ENCODE measurements around the gene ZNF445.
"Not testable (repeated sequence)": the region's sequence is repeated elsewhere in the genome, so short reads cannot be mapped to it uniquely, and the experiment has no call there.

Gene ZNF445

DNA sequence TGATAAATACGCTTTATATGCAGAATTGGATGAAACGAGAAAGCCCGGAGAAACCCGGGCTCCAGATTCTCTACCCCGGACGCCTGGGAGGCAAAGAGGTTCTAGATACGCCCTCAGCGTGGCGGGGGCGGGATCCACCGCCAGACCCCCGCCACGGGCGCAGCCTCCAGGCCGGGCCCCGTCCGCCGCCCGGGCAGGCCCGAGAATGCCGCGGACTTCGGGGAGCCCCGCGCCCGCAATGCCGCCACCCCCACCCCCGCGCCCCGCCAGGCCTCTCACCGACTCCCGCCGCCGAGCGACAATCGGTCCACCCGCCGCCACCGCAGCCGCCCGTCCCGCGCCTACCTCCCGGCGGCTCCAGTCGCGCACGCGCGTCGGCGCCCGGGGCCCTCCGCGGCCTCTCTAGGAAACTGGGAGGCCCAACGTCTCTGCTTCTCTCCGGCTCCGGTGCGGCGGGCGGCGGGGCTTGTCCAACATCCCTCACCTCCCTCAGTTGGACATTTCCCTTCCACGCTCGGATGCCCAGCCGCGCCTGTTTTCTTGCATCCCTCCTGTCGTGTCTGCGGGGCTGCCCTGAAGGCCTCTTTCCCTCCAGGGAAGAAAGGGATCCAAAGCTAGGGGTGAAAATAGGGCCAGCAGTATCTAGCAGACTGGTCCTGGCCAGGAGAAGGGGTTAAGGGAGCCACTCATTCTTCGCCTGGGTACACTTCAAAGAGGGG lies at the start of gene ZNF445:
TSS of gene ZNF445 (minus strand) at position 359 of the 719 bp plus-strand sequence. CDS start 22,121 bp downstream, outside the sequence.
- DNase-seq (ENCODE audit: low read depth): peak; percentile 81

DNA sequence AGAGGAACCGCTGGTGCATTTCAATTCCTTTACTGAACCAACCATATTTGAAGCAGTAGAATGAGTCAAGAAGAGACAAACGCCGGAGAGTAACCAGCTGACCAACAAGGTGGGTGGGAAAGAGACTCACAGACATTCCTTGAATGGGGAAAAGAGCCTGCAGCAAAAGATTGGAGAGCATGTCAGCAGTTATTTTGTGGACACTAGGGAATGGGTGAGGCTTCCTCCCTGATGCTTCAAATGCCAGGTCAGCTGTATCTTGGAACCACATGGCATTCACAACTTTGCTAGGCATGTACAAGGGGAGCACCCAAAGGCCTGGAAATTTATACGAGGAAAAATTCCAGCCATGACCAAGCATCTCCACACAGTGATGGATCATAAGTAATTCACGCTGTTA lies 47.6 kb upstream of the ZNF445 start:
- no peak for DNase-seq (ENCODE audit: low read depth)

DNA sequence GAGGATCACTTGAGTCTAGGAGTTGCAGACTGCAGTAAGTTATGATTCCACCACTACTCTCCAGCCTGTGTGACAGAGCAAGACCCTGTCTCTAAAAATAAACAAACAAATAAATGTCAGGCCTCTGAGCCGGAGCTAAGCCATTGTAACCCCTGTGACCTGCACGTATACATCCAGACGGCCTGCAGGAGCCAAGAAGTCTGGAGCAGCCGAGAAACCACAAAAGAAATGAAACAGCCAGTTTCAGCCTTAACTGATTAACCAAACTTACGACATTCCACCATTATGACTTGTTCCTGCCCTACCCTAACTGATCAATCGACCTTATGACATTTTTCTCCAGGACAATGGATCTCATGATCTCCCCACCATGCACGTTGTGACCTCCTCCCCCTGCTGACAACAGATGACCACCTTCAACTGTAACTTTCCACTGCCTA lies 45.0 kb upstream of the ZNF445 start:
- no peak for DNase-seq (ENCODE audit: low read depth)

DNA sequence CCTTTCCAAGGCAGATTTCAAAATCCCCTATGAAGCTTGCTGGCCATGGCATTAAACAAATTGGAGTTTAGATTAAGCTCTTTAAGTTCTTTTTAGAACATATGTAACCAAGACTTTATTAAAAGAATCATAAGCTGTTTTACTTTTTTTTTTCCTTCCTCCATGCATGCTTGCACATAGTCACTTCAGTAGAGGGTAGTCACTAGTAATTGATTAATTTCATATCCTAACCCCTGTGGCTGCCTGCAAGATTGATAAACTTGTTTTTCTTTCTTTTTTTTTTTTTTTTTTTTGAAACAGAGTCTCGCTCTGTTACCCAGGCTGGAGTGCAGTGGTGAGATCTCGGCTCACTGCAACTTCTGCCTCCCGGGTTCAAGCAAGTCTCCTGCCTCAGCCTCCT lies 44.3 kb upstream of the ZNF445 start:
- DNase-seq (ENCODE audit: low read depth): no peak

DNA sequence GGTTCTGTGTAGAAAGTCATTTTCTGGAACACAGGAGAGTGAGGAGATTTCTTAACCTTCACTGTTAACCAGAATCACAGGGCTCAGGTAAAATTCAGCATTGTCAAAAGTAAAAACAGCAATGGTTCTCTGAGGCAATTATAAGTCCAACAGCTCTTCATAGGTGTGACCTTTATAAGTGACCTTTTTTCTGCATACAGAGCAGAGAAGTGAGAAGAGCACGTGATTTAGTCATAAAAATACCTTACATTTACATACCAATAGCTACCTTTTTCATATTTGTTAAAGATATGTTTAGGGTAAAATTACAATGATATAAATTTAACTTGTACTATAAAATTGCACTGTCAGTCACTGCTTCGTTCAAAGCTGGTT lies 41.3 kb upstream of the ZNF445 start:
- no peak for DNase-seq (ENCODE audit: low read depth)

DNA sequence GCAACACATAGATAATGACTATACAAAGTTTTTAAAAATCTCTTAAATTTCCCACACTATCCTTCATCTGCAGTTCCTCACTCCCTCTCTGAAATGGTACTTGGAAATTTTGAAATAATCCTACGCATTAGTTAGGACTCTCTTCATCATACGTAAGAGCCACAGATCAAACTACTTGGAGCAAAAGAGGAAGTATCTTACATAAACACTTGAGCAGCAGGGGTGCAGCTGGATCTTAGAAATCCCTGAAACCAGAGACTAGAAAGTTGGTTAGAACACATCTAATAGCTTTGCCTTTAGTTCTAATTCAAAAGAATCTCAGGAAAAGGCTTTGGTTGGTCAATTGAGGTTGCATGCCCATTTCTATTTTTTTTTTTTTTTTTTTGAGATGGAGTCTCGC lies 38.8 kb upstream of the ZNF445 start:
- no peak for DNase-seq (ENCODE audit: low read depth)

DNA sequence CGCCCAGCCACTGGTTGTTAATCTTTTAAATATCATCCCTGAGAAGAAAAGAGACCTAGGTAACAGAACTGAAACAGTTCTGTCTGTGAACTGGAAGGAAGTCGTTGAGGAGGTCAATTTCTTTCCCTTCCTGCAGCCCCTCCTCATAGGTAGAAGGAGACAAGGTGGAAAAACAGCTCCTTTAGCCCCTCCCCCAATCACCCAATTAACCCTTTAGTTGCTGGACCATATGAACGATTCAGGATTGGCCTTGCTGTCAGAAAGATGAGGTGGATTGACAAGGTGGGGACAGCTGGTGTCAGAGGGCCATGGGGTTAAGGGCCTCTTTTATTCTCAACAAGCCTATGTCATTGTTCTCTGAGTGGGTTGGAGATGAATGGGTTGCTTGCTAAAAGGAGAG lies 36.0 kb upstream of the ZNF445 start:
- DNase-seq (ENCODE audit: low read depth): no peak

DNA sequence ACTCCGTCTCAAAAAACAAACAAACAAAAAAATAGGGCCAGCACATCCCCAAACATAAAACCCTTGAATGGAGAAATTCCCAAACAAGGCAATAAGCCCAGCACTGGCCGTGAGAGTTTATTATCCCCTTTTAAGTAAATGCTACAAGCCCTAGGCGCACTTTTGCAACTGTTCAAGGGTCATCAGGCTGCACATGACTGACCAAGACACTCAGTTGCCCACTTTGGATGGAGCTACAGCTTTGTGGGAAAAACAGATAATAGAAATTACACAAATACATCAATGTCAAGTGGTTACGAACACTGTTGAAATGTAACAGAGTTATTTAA lies 33.7 kb upstream of the ZNF445 start:
- no peak for DNase-seq (ENCODE audit: low read depth)

DNA sequence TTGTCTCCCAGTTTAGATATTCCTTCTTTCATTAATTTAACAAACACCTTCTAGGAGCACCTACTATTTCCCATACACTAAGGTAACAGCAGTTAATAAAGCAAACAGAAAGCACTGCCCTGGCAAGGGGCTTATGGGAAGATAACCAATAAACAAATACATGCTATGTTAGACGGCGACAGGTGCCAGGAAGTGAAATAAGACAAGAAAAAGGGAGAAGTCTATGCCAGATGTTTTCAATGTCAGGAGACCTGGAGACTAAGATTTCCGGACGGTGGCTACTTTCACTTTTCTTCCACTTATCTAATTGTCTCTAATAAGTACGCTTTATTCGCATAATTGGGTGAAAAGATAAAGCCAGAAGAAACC lies 32.5 kb upstream of the ZNF445 start:
- DNase-seq (ENCODE audit: low read depth): no peak

DNA sequence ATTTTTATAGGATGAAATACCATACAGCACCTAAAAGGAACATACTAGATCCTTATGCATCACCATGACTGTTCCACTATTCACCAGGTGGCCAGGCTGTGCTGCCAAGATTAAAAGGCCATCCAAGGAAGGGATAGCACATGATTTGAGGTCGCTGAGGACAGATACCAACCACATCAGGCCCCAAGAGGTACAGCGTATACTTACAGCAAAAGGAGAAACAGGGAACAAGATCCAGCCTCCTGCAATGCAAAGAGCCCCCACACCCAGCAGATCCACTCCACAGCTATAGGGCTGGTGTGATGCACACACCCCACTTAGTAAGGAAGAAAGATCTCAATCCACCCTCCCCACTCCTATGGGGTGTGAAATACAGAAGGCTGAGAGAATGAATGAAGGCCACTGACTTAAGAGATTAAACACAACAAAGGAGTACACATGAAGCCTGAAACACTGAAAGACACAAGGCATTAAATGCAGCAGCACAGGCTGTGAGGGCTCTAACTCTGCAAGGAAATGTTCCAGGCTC lies 32.0 kb upstream of the ZNF445 start:
- DNase-seq (ENCODE audit: low read depth): no peak

DNA sequence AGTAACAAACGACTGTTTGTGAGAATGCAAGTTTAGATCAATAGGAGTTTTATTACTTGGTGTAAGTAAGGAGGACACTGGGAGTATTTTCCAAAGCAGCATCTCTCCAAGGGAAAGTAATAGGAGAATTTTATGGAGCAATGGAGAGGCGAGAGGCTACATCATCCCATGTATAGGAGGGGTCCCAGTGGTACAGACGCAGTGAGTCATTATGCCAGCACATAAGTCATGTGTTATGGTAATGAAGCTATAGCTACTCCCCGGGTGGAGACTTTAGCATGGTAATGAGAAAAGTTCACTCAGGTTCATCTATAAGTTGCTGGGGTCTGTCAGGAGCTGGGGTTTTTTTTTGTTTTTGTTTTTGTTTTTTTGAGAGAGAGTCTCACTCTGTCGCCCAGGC lies 29.5 kb upstream of the ZNF445 start:
- DNase-seq (ENCODE audit: low read depth): no peak

DNA sequence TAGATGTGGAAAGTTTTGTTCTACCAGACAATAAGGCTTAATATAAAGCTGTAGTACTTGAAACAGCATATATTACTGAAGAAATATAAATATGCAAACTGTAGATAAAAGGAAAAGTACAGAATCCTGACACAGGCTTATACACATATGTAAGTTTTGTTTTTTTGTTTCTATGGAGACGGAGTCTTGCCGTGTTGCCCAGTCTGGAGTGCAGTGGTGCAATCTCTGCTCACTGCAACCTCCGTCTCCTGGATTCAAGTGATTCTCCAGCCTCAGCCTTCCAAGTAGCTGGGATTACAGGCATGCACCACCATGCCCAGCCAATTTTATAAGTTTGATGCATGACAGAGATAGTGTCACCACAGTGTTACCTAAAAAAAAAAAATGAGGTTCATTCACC lies 29.1 kb upstream of the ZNF445 start:
- DNase-seq (ENCODE audit: low read depth): no peak

DNA sequence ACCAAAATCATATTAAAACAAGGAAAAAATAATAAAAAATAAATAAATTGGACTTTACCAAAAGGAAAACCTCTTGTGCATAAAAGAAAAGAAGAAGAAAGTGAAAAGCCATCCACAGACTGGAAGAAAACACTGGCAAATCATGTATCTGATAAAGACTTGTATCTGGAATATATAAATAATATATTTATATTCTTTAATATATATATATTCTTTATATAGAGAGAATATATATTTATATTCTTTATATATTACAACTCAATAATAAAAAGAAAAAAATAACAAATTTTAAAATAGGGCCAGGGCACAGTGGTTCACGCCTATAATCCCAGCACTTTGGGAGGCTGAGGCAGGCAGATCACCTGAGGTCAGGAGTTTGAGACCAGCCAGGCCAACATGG lies 27.1 kb upstream of the ZNF445 start:
- DNase-seq (ENCODE audit: low read depth): no peak

DNA sequence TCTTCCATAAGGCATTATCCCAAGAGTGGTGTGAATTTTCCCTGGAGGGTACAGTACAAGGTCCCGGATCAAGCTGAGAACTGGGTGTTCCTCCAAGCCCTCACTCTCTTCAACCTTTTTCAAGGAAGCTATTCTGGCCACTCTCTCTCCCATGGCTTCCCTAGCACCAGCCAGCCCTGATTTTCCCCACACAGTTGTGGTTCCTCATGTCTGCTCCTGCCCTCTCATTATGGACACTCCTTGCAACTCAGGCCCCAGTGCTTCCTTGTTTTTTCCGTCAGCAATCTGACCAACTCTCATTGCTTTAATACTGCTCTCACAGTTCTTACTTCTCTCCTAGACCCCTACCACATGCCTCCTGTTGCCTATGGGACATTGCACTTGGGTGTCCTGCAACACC lies 25.7 kb upstream of the ZNF445 start:
- DNase-seq (ENCODE audit: low read depth): not testable (repeated sequence)

DNA sequence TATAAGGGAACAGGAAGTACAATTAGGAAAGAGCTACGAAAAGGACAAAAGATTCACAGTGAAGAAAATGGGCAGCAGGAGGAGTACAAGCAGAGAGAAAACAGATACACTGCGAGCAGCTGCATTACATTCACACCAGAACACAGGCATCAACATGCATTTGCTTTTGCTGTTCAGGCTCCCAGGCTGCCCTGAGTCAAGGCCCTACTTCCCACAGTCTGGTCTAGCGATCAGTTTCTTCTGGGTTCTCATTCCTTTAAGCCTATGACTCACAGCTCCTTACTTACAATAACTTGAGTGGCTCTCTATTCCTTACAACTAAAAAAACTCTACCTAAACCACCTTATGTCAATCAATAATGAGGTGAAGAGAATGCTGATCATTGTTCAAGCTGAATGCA lies 24.5 kb upstream of the ZNF445 start:
- DNase-seq (ENCODE audit: low read depth): no peak

DNA sequence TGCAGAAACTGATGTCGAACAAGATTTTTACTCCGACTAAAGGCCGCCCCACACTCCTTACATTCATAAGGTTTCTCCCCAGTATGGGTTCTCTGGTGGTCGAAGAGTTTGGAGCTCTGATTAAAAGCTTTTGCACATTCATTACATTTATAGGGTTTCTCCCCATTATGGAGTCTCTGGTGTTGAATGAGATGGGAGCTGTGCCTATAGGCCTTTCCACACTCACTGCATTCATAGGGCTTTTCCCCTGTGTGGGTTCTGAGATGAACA lies 22.4 kb upstream of the ZNF445 start:
- not testable (repeated sequence) for DNase-seq (ENCODE audit: low read depth)

DNA sequence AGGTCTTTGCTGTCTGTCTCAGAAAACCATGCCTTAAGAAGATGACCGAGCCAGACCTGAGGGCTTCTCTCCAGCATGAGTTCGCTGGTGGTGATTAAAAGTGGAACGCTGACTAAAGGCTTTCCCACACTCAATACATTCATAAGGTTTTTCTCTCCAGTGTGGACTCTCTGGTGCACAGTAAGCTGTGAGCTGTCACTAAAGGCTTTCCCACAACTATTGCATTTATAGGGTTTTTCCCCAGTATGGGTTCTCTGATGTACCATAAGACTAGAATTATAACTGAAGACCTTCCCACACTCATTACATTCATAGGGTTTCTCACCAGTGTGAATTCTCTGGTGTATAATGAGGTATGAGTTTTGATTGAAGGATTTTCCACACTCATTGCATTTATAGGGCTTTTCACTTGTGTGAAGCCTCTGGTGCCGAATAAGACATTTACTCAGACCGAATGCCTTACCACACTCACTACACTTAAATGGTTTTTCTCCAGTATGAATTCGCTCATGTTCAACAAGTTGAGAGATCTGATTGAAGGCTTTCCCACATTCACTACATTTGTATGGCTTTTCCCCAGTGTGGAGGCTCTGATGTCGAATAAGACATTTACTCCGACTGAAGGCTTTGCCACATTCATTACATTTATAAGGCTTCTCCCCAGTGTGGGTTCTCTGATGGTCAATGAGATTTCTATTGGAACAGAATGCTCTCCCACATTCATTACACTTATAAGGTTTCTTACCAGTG lies 21.9 kb upstream of the ZNF445 start:
- no peak for DNase-seq (ENCODE audit: low read depth)

DNA sequence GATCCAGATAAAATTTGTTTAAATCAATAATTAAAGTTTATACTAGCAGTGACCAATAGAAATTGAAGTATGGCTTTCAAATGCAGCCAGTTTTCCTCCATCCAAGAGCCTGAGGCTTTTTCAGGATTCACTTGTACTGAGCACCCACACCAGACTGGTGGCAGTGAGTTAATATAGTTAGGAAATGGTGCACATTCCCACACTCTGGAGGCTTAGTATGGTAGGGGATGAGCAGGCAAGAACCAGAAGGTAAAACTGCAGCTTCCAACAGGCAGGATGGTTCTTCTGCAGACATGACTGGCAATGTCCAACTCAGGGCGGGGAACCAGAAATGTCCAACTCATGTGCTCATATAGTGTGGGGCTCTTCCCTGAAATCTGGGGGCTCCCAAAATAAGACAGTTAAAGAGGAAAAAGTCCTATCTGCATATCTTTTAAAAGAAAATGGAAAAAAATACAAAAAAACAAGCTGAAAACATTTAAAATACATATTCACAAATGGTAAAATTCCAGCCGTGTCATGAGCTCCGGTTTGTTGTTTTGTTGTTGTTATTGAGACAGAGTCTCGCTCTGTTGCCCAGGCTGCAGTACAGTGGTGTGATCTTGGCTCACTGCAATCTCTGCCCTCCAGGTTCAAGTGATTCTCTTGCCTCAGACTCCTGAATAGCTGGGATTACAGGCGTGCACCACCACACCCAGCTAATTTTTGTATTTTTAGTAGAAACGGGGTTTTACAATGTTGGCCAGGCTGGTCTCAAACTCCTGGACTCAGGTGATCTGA lies 18.4 kb upstream of the ZNF445 start:
- DNase-seq (ENCODE audit: low read depth): no peak

DNA sequence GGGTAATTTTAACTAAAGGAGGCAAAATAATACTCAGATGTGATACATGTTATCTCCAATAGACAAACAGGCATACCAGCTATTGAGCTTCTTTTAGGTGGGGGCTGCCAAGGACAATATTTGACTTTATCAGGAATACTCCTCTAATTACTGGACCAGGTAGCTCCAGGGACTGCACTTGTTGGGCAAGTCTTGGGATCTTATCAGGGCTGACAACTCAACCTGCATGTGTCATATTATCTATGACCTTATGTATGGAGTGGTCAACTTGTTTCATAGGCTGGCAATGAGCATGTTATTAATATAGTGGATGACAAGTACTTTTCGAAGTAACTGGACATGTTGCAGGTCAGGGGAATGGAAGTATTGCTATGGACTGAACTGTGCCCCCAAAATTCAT lies 15.0 kb upstream of the ZNF445 start:
- no peak for DNase-seq (ENCODE audit: low read depth)

DNA sequence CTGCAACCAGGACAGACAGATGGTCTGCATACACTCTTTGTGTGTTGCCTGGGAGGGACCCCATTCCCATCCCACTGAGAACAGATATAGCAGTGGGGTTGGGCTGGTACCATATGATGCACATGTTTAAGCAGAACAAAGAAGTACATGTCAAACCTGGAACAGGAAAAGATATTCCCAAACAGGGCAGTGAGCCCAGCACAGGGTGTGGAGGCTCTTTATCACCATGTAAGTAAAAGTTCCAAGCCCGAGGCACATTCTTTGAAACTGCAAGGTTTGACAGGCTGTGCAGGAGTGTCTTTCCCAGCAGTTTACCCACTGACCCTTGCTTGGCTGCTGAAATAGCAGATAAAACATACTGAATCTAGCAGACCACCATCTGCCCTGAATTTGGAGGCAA lies 5.3 kb upstream of the ZNF445 start:
- no peak for DNase-seq (ENCODE audit: low read depth)

DNA sequence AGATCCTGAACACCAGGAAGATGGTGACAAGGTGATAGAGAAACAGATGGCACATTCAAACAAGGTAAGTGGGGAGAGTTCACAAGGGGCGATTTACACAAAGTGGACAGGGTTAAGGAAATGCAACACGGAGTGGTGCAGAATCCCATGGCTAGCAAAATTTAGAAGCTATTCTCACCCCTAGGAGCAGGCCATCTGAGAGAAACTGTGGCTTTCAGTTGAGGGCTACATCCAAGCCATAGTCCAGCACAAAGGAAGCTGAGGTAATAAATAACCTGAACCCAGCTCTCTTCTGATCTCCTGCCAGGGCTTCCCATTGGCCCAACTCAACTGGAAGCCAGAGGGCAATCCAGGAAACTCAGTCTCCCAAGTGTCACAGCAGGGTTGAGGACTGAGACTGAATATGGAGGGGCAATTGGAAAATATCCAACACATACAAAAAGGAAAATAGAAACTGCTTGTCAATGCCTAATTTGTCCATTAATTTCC lies 1.2 kb upstream of the ZNF445 start:
- no peak for DNase-seq (ENCODE audit: low read depth)

DNA sequence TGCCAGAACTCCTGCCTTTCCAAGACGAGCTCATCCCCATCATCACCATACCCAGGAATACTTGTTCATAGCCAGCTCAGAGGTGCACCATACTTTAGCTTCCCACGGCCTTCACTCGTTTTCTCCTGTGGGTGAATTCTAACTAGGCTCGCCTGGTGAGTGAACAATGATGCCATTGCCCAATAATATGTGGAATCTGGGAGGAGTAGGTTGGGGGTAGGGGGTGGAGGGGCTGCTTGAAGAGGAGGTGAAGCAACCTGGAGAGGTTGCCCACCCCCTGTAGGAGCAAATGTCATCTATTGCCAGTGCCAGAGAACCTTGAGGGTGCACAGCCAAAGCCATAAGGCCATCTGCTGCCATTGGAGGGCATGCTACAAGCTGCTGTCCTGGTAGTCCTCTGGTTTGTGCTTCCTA lies 592 bp upstream of the ZNF445 start:
- DNase-seq (ENCODE audit: low read depth): no peak

DNA sequence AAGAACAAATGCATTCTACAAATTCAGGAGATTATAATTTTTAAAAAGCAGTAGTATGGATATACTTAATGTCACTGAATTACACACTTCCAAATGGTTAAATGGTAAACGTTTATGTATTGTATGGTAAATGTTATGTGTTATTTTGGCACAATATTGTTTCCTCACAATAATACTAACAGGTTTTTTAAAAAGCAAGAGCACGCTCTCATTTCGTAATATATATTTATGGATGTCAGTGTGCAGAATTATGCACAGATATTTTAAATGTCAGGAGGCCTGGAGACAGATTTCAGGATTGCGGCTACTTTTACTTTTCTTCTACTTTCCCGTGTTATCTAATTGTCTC lies 533 bp downstream of the ZNF445 start:
- DNase-seq (ENCODE audit: low read depth): no peak
